Erythroblast (primary cell): Measurements from ENCODE around the gene WDR93.

ENCODE experiments used
- GATA1 ChIP-seq: IDR thresholded peaks from 2 replicates; pipeline ENCODE4 v1.6.1; 2011; ENCODE audit warnings: low read depth, mild to moderate bottlenecking, control low read depth, low read length, moderate library complexity
- POLR2A ChIP-seq: IDR thresholded peaks from 2 replicates; pipeline ENCODE4 v1.6.1; 2011; ENCODE audit warnings: mild to moderate bottlenecking, low read length

GRCh38 chr15:89755701-89756100, 65.1 kb downstream of the WDR93 start:
- TF ChIP-seq POLR2A (no peak), GATA1 (no peak)
